ENCODE data around the gene COPG2.

The COPG2 gene

DNA sequence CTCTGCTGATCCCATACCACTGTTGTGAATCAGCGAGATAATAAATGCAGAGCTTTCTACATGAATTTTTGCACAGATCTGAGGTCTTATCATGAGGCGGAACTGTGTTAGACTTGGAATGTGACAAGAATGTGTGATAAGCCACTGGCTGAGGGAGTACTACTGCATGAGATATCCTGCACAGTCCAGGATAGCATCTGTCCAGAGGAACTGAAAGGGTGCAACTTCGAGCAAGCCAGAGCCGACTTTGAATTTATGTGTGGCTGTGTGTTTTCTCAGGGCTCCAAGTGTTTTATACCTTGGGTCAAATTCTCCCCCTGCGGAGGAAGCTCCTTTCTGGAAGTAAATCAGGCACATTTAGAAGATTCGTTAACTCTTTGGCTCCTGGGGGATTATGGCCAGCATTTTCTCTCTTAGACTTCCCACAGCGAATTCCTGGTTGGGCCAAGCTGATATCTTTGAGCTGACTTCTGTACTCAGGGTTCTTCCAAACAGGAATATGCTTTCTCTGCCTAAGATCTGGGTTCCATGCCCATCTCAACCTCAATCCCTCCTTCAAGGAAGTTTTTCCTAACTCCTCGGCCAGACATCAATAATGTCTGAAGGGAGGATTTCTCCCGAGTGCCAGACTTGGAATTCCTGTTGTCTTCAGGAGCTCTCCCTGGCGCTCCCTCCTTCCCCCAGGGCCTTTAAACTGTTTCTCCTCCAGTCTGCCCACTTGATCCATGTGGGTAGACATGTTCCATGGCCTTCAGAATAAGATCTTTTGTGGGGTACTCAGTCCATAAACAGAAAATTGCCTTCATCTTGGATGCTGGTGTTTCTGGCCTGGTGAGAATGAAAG is 179.2 kb downstream of the COPG2 start:
- peaks cover 11% of the 10 kb centered on the region for H3K4me1 ChIP-seq (ENCODE audit: low read depth, poor library complexity, severe bottlenecking)
- no peak overlapping the region for H3K9ac ChIP-seq
- no peaks in the 10 kb centered on the region for H4K20me1 ChIP-seq (ENCODE audit: insufficient read depth)
- H3K4me3 ChIP-seq (IDR thresholded peaks at IDR 0.05; ENCODE audit: insufficient read depth, low read depth, low read length) = no peak overlapping the region
- H3K79me2 ChIP-seq (ENCODE audit: insufficient read depth, low read depth) = 0 out of 2 replicates have a peak, but pooled peaks cover 6% of the 10 kb centered on the region
- H2AFZ ChIP-seq (ENCODE audit: low read depth) = no peak overlapping the region
- no peak overlapping the region for H3K27ac ChIP-seq
- H3K36me3 ChIP-seq (ENCODE audit: insufficient read depth) = no peaks in the 10 kb centered on the region
- H3K4me2 ChIP-seq = no peak overlapping the region
- no peaks in the 10 kb centered on the region for H3K27me3 ChIP-seq (ENCODE audit: insufficient read depth, low read depth)
- TF ChIP-seq, protein P1, sequence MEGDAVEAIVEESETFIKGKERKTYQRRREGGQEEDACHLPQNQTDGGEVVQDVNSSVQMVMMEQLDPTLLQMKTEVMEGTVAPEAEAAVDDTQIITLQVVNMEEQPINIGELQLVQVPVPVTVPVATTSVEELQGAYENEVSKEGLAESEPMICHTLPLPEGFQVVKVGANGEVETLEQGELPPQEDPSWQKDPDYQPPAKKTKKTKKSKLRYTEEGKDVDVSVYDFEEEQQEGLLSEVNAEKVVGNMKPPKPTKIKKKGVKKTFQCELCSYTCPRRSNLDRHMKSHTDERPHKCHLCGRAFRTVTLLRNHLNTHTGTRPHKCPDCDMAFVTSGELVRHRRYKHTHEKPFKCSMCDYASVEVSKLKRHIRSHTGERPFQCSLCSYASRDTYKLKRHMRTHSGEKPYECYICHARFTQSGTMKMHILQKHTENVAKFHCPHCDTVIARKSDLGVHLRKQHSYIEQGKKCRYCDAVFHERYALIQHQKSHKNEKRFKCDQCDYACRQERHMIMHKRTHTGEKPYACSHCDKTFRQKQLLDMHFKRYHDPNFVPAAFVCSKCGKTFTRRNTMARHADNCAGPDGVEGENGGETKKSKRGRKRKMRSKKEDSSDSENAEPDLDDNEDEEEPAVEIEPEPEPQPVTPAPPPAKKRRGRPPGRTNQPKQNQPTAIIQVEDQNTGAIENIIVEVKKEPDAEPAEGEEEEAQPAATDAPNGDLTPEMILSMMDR (conservative IDR thresholded peaks at IDR 0.05; ENCODE audit: low read depth, low read length) = no peak

DNA sequence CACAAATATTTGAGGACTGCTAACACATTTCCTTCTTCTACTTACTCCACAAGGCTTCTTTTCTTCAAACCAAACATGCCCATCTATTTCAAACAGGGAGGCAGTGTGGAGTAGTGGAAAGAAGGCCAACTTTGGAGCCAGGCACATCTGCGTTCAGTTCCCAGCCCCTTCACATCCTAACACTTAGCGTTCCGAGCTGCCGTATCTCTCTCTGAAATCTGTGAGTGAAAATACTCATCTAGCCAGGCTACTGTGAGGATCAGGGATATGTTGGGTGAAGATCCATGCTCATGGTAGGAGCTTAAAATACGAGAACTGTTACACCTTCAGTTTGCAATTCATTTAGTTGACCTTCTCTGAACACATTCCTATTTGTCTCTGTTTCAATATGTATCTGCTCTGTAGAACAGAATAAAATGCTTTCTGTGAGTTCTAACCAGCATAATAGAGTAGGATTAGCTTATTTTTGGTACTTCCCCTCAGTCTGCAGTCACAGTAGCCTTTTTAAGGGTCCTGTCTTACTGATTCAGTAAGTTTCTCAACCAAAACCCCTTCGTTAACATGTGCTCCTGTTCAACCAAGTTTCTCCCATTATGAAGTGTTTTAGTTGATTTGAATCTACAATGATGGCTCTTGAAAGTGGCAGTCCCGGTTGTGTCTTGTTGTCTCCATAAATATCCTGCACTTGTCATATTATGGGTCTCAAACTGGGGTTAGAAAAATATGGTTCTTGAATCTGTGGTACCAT is 180.0 kb downstream of the COPG2 start:
- no peaks in the 10 kb centered on the region for H3K36me3 ChIP-seq (ENCODE audit: insufficient read depth)
- no peaks in the 10 kb centered on the region for H3K27me3 ChIP-seq (ENCODE audit: insufficient read depth, low read depth)
- H4K20me1 ChIP-seq (ENCODE audit: insufficient read depth) = no peaks in the 10 kb centered on the region
- H3K27ac ChIP-seq = no peak overlapping the region
- peaks cover 11% of the 10 kb centered on the region for H3K4me1 ChIP-seq (ENCODE audit: low read depth, poor library complexity, severe bottlenecking)
- TF ChIP-seq, protein P1 (conservative IDR thresholded peaks at IDR 0.05; ENCODE audit: low read depth, low read length) = no peak
- H3K4me2 ChIP-seq = no peak overlapping the region
- no peak overlapping the region for H3K4me3 ChIP-seq (IDR thresholded peaks at IDR 0.05; ENCODE audit: insufficient read depth, low read depth, low read length)
- no peak overlapping the region for H2AFZ ChIP-seq (ENCODE audit: low read depth)
- H3K9ac ChIP-seq = no peak overlapping the region
- 0 out of 2 replicates have a peak, but pooled peaks cover 6% of the 10 kb centered on the region for H3K79me2 ChIP-seq (ENCODE audit: insufficient read depth, low read depth)

DNA sequence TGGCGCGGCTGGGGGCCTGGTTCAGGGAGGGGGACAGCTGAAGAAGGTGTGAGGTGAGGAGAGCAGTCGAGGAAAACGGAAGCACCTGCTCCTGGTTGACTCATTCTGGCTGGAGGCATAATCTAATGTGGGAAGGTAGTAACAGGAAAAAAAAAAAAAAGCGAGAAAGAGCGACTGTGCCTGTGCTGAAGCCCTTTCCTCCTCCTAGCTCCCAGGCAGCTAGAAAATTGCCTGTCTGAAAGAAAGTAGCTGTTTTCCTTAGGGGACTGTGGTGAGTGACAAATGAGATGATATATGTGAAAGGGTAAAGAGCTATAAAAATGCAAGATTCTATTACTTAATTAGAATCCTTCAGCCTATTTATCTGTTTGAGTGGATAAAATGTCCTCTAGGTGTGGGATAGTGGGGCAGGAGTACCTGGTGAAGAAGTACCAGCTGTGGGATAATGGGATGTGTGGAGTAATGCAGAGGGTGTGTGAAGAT is 181.6 kb downstream of the COPG2 start:
- Histone ChIP-seq H3K4me2 (peak overlapping the region; percentile 70), H3K27ac (no peak overlapping the region), H3K4me3 (IDR thresholded peaks at IDR 0.05; ENCODE audit: insufficient read depth, low read depth, low read length) (no peak overlapping the region), H3K4me1 (ENCODE audit: low read depth, poor library complexity, severe bottlenecking) (peaks cover 11% of the 10 kb centered on the region), H3K36me3 (ENCODE audit: insufficient read depth) (no peaks in the 10 kb centered on the region), H4K20me1 (ENCODE audit: insufficient read depth) (no peaks in the 10 kb centered on the region), H3K9ac (peak overlapping the region; percentile 78), H2AFZ (ENCODE audit: low read depth) (peak overlapping the region; percentile 77), H3K79me2 (ENCODE audit: insufficient read depth, low read depth) (0 out of 2 replicates have a peak, but pooled peaks cover 6% of the 10 kb centered on the region), H3K27me3 (ENCODE audit: insufficient read depth, low read depth) (no peaks in the 10 kb centered on the region)
- TF ChIP-seq, protein P1 (conservative IDR thresholded peaks at IDR 0.05; ENCODE audit: low read depth, low read length) = no peak

DNA sequence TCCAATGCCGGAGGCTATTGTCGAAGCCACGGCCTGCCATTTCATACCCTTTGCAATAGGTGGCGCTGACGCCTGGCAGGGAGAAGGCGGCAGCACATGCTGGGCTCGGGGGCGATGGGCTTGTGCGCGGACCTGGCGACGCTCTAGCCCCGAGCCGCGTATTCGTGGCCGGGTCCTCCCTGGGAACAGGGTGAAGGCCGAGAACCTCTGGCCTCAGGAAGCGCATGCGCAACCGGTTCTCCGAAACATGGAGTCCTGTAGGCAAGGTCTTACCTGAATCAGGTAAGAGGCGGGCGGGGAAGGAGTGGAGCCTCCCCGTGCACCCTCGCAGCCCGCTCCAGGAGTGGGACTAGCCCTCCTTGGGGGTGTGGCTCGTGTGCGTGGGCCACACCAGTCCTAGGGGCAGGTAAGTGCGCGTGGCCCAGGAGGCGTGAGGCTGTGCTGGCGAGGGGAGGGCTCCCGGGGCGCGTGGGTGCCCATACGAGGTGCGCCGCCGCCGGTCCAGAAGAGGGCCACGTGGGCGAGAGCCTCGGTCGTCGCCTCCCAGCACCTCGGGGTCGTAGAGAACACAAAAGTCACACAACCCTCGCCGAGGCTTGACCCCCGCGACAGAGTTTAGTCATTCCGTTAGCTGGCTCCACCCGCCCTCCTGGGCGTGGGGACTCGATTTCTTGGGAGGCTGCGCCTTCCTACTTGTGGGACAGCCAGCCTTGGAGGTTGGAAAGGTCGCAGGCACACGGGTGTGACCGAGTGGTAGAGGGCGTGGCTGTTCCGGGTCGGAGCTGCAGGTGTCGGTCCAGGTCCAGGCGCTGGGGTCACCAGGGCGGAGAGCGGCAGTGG is 182.2 kb downstream of the COPG2 start:
- peak overlapping the region; percentile 10; the same call in 1 of the 2 replicates for H3K27ac ChIP-seq
- peak overlapping the region; percentile 78 for H3K9ac ChIP-seq
- H3K4me3 ChIP-seq (IDR thresholded peaks at IDR 0.05; ENCODE audit: insufficient read depth, low read depth, low read length) = no peak overlapping the region
- H4K20me1 ChIP-seq (ENCODE audit: insufficient read depth) = no peaks in the 10 kb centered on the region
- H3K27me3 ChIP-seq (ENCODE audit: insufficient read depth, low read depth) = no peaks in the 10 kb centered on the region
- peaks cover 11% of the 10 kb centered on the region for H3K4me1 ChIP-seq (ENCODE audit: low read depth, poor library complexity, severe bottlenecking)
- 0 out of 2 replicates have a peak, but pooled peaks cover 6% of the 10 kb centered on the region for H3K79me2 ChIP-seq (ENCODE audit: insufficient read depth, low read depth)
- H3K36me3 ChIP-seq (ENCODE audit: insufficient read depth) = no peaks in the 10 kb centered on the region
- peak overlapping the region; percentile 77 for H2AFZ ChIP-seq (ENCODE audit: low read depth)
- H3K4me2 ChIP-seq = peak overlapping the region; percentile 70
- TF ChIP-seq, protein P1 (conservative IDR thresholded peaks at IDR 0.05; ENCODE audit: low read depth, low read length) = peak; percentile 90

Measured in KMS-11 (cell line).